Hypothalamus (tissue), 51 donors: ENCODE data around the gene SAFB2.

ENCODE experiments used
- DNase-seq, 51 donors: peaks; one replicate each; lab custom pipeline; 2025; lab: John Stamatoyannopoulos, UW

The SAFB2 gene

DNA sequence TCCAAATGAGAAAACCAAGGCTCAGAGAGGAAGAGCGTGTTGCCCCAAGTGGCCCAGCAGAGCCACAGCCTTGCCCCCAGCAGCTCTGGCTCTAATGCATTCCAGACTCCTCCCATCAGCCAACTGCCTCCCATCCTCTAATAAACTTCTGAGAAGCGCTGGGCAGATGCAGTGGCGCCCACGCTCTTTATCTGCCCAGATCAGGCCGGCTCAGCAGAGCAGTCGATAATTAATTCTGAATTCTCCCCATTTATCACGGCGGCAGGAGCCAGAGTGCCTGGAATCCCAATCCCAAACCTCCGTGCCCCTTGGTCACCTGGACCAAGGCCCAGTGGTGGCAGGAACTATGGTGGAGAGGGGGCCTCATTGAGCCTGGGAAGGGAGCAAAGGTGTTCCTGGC lies 68.7 kb downstream of the SAFB2 start:
- DNase-seq: no peak

DNA sequence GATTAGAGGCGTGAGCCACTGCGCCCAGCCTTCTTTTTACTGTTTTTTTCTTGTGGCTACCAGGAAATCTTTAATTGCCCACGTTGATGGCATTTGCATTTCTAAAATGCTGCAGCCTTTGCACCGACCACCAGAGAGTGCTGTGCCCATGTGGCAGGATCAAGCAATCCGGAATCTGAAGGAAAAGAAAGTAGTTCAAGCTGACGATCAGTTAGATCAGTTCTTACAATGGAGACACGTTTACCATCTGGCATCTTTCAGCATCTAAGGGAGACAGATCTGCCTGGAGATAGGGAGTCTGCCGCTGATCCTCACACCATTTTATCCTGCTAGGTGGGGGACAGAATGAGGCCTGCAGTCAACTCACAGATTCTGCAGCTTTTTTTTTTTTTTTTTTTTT lies 74.7 kb downstream of the SAFB2 start:
- DNase-seq: peak in 1 of 51 donors; percentile 14

DNA sequence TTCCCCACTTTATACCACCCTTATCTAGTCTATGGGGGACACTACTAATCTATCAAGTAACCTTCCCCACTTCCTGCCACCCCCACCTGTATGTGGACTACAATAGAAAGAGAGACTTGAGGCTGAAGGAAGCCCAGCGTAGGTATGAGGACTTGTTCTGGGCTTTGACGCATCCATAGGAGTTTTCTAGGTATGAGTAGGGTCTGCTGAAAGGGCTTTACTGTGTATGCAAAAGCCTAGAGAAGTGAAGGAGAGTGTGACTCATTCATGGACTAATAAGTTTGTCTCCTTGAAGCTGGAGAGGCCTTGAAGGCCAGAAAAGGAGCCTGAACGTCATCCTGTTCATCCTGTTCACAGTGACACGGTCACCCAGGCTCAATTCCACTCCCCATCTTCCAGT lies 76.6 kb downstream of the SAFB2 start:
- DNase-seq: no peak

GRCh38 chr19:5545051-5545450 lies 77.5 kb downstream of the SAFB2 start:
- DNase-seq: no peak

GRCh38 chr19:5542665-5543064 lies 79.9 kb downstream of the SAFB2 start:
- DNase-seq: no peak

DNA sequence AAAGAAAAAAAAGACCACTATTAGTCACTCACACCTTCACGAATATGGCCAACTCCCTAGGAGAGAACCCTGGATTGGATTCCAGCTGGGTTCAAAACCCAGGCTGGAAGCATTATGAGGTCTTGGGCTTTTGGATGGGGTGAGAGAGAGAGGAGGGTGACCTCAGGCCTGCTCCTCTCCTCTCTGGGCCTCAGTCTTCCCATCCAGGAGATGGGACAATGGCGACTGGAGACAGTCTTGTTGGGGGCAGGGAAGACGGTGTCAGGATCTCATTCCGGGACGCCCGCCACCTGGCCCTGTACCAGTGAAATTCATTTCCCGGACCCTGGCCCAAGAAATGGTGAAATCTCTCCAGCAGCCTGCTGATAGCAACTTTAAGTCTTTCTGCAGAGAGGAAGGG lies 81.1 kb downstream of the SAFB2 start:
- DNase-seq: no peak

- DNase-seq: no peak
Measured at GRCh38 chr19:5540208-5540607, 82.4 kb downstream of the SAFB2 start.

DNA sequence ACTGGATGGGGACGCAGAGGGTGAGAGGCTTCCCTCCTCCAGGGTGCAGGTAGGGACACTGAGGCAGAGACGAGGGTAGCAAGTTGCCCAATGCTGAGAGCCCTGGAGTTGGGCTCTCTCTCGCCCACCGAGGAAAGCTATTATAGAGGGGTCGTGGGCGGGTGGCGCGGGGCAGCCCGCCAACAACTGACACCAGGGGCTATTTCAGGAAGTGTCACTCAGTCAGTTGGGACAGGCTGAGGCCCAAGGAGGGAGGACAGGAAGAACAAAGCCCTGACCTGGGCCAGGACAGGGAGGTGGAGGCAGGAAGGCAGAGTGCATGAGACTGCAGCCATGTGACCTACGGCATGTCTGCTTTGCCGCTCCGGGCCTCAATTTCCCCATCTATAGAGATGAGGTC lies 84.7 kb downstream of the SAFB2 start:
- DNase-seq: no peak
